Hepatocyte (in vitro differentiated cells): ENCODE measurements around the gene KNDC1. TPM values are rescaled to one million over a fixed set of nuclear protein-coding genes. Genes with fewer than 3 reads are reported as not detected.
"Not testable (repeated sequence)": the region's sequence is repeated elsewhere in the genome, so short reads cannot be mapped to it uniquely, and the experiment has no call there.

Experiments used
- DNase-seq: peaks from one replicate; pipeline ENCODE4 v3.0.0-alpha.2; 2016; ENCODE audit warnings: low spot score
- H2AFZ ChIP-seq: fragments of 200-600 bp; sonication (generic); 2 replicates; pipeline ENCODE4 v1.6.0; 2016; ENCODE audit warnings: antibody characterized with exemption, mild to moderate bottlenecking
- H3K27ac ChIP-seq: fragments of 200-600 bp; sonication (generic); 2 replicates; pipeline ENCODE4 v1.5.1; 2016; ENCODE audit warnings: mild to moderate bottlenecking
- H3K27me3 ChIP-seq: fragments of 200-600 bp; sonication (generic); 2 replicates; pipeline ENCODE4 v1.6.1; 2016
- H3K36me3 ChIP-seq: fragments of 200-600 bp; sonication (generic); replicated peaks from 2 replicates; pipeline ENCODE4 v1.5.1; 2016; ENCODE audit warnings: low read depth; ENCODE audit not compliant: insufficient read depth
- H3K4me1 ChIP-seq: fragments of 200-600 bp; sonication (generic); 2 replicates; pipeline ENCODE4 v1.5.1; 2016; ENCODE audit warnings: mild to moderate bottlenecking, moderate library complexity; ENCODE audit not compliant: insufficient read depth
- H3K4me2 ChIP-seq: fragments of 200-600 bp; sonication (generic); 2 replicates; pipeline ENCODE4 v1.6.0; 2016
- H3K4me3 ChIP-seq: fragments of 200-600 bp; sonication (generic); 2 replicates; pipeline ENCODE4 v1.5.1; 2016; ENCODE audit warnings: mild to moderate bottlenecking
- H3K79me2 ChIP-seq: fragments of 200-600 bp; sonication (generic); 2 replicates; pipeline ENCODE4 v1.6.0; 2017; ENCODE audit warnings: mild to moderate bottlenecking
- H3K9me2 ChIP-seq: fragments of 200-600 bp; sonication (generic); replicated peaks from 2 replicates; pipeline ENCODE4 v1.6.0; 2017; ENCODE audit warnings: mild to moderate bottlenecking; ENCODE audit not compliant: insufficient read depth
- H3K9me3 ChIP-seq: fragments of 200-600 bp; sonication (generic); 2 replicates; pipeline ENCODE4 v1.5.1; 2016; ENCODE audit warnings: low read depth, mild to moderate bottlenecking
- H4K20me1 ChIP-seq: fragments of 200-600 bp; sonication (generic); 2 replicates; pipeline ENCODE4 v1.6.0; 2016; ENCODE audit warnings: mild to moderate bottlenecking; ENCODE audit not compliant: insufficient read depth, poor library complexity, severe bottlenecking
- EZH2 ChIP-seq: fragments of 200-600 bp; sonication (generic); IDR thresholded peaks from 2 replicates; pipeline ENCODE4 v1.6.1; 2016; ENCODE audit warnings: antibody characterized with exemption, mild to moderate bottlenecking, borderline replicate concordance
- EZH2phosphoT487 ChIP-seq: fragments of 200-600 bp; sonication (generic); IDR thresholded peaks from one replicate; pipeline ENCODE4 v1.6.1; 2018; ENCODE audit warnings: antibody characterized with exemption, mild to moderate bottlenecking, low read depth, moderate library complexity; ENCODE audit not compliant: unreplicated experiment, severe bottlenecking
- WGBS: methylation state at CpG from one replicate; pipeline ENCODE4 v1.1.6; 2016; ENCODE audit warnings: low lambda C conversion rate; ENCODE audit errors: missing lambda C conversion rate; 5-methylcytosine and 5-hydroxymethylcytosine counted together
- polyA plus RNA-seq: library from polyadenylated mRNA; unstranded; fragments of >200 nt; fragmentation: Nextera tagmentation; extraction: Ambion mirVana; gene quantifications from 2 replicates; pipeline ENCODE4 v1.2.1, GENCODE V29; 2016
- total RNA-seq: library from RNA; depleted of rRNA; stranded (reverse); fragments of >200 nt; gene quantifications from 2 replicates; pipeline ENCODE4 v1.2.3, GENCODE V29; 2014
- TF ChIP-seq, protein P1 (sequence below): fragments of 200-600 bp; sonication (generic); IDR thresholded peaks from 2 replicates; pipeline ENCODE4 v1.5.1; 2016; ENCODE audit warnings: antibody characterized with exemption, mild to moderate bottlenecking; ENCODE audit not compliant: poor library complexity

The KNDC1 gene
- total and polyA plus RNA-seq, 2 experiments from 2014 or later, result 3.8 to 4.3 TPM

GRCh38 chr10:133219782-133220181, 59.8 kb downstream of the KNDC1 start:
- Histone ChIP-seq H2AFZ (no peak overlapping the region), H4K20me1 (no peaks in the 10 kb centered on the region), H3K79me2 (no peaks in the 10 kb centered on the region), H3K9me3 (no peaks in the 10 kb centered on the region), H3K4me3 (no peak overlapping the region), H3K27me3 (peaks cover 18% of the 10 kb centered on the region), H3K4me2 (no peak overlapping the region), H3K4me1 (no peaks in the 10 kb centered on the region), H3K9me2 (no peaks in the 10 kb centered on the region), H3K36me3 (no peaks in the 10 kb centered on the region), H3K27ac (no peak overlapping the region)
- no peak for DNase-seq
- TF ChIP-seq EZH2phosphoT487 (no peak), EZH2 (no peak)
- TF ChIP-seq, protein P1, sequence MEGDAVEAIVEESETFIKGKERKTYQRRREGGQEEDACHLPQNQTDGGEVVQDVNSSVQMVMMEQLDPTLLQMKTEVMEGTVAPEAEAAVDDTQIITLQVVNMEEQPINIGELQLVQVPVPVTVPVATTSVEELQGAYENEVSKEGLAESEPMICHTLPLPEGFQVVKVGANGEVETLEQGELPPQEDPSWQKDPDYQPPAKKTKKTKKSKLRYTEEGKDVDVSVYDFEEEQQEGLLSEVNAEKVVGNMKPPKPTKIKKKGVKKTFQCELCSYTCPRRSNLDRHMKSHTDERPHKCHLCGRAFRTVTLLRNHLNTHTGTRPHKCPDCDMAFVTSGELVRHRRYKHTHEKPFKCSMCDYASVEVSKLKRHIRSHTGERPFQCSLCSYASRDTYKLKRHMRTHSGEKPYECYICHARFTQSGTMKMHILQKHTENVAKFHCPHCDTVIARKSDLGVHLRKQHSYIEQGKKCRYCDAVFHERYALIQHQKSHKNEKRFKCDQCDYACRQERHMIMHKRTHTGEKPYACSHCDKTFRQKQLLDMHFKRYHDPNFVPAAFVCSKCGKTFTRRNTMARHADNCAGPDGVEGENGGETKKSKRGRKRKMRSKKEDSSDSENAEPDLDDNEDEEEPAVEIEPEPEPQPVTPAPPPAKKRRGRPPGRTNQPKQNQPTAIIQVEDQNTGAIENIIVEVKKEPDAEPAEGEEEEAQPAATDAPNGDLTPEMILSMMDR, result no peak
- 18% methylated on average over 22 of the region's 28 CpGs for WGBS

DNA sequence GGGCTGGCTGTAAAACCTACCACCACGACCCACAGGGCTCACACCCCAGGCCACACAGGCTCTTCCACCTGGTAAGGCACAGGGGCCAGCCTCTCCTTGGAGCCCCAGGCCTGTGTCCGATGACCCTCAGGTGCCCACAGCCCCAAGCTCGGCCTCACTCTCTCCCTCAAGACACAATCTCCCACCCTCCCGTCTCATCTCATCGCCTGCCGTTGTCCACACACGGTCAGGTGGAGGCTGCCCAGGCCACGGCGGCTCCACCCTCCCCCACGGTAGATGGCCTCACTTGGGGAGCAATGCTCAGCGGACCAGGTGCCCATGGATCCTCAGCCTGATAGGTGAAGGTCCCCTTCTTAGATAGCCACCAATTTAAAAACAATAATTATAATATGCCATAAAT, 61.3 kb downstream of the KNDC1 start:
- Histone ChIP-seq H3K27ac (no peak overlapping the region), H3K9me2 (no peaks in the 10 kb centered on the region), H3K4me2 (no peak overlapping the region), H3K36me3 (no peaks in the 10 kb centered on the region), H3K27me3 (peaks cover 18% of the 10 kb centered on the region), H3K79me2 (no peaks in the 10 kb centered on the region), H3K4me1 (no peaks in the 10 kb centered on the region), H3K9me3 (no peaks in the 10 kb centered on the region), H4K20me1 (no peaks in the 10 kb centered on the region), H2AFZ (no peak overlapping the region), H3K4me3 (no peak overlapping the region)
- TF ChIP-seq, protein P1, result no peak
- TF ChIP-seq EZH2phosphoT487 (no peak), EZH2 (no peak)
- 90% methylated on average over 11 of the region's 11 CpGs for WGBS
- DNase-seq, result no peak

DNA sequence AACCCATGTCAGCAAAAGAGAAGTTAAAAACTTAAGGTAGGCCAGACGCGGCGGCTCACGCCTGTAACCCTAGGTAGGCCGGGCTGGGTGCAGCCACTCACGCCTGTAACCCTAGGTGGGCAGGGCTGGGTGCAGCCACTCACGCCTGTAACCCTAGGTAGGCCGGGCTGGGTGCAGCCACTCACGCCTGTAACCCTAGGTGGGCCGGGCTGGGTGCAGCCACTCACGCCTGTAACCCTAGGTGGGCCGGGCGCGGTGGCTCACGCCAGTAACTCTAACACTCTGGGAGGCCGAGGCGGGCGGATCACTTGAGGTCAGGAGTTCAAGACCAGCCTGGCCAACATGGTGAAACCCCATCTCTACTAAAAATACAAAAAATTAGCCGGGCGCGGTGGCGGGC, 61.7 kb downstream of the KNDC1 start:
- WGBS, result 96% methylated on average over 5 of the region's 22 CpGs

DNA sequence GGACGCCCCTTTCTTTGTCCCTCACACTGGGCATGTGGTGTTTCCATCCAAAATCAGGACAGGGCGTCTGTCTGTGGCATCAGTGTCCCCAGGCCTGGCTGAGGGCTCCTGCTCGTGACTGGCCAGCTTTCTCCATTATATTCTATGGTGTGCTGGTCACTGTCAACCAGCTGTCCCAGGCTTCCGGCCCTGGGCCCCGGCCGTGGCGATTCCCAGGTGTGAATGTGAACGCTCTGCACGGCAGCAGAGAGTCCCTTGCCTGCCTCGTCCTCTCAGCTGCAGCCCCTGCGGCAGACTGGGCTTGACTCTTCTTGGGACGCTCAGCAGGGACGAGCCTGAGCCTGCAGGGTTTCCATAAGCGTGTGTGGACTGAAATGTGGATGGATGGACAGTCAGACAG, 64.1 kb downstream of the KNDC1 start:
- Histone ChIP-seq H3K27me3 (peaks cover 28% of the 10 kb centered on the region), H3K4me2 (no peak overlapping the region), H3K4me1 (no peaks in the 10 kb centered on the region), H3K36me3 (no peaks in the 10 kb centered on the region), H2AFZ (no peak overlapping the region), H4K20me1 (no peaks in the 10 kb centered on the region), H3K9me2 (no peaks in the 10 kb centered on the region), H3K79me2 (no peaks in the 10 kb centered on the region), H3K4me3 (no peak overlapping the region), H3K9me3 (no peaks in the 10 kb centered on the region), H3K27ac (no peak overlapping the region)
- no peak for DNase-seq
- TF ChIP-seq, protein P1, result no peak
- TF ChIP-seq EZH2 (no peak), EZH2phosphoT487 (no peak)
- 81% methylated on average over 13 of the region's 14 CpGs for WGBS

More for the DNA sequence above, 61.7 kb downstream of the KNDC1 start:
- H3K79me2 ChIP-seq, H3K9me2 ChIP-seq, DNase-seq, H3K27ac ChIP-seq, H3K4me3 ChIP-seq, H3K36me3 ChIP-seq, H3K4me1 ChIP-seq, H2AFZ ChIP-seq, H3K4me2 ChIP-seq, H3K9me3 ChIP-seq, H4K20me1 ChIP-seq: not testable (repeated sequence)
- H3K27me3 ChIP-seq, result peaks cover 19% of the 10 kb centered on the region
